Measurements from ENCODE around the gene ZBED4.

- TF ChIP-seq CTCF (IDR thresholded peaks at IDR 0.05) = no peak
- TF ChIP-seq POLR2AphosphoS5 (IDR thresholded peaks at IDR 0.05) = no peak
Observed at GRCh38 chr22:49823289-49824045, 30.2 kb upstream of the ZBED4 start.
